ENCODE measurements around the gene ROPN1B.
"Not testable (repeated sequence)": the region's sequence is repeated elsewhere in the genome, so short reads cannot be mapped to it uniquely, and the experiment has no call there.

The ROPN1B gene

DNA sequence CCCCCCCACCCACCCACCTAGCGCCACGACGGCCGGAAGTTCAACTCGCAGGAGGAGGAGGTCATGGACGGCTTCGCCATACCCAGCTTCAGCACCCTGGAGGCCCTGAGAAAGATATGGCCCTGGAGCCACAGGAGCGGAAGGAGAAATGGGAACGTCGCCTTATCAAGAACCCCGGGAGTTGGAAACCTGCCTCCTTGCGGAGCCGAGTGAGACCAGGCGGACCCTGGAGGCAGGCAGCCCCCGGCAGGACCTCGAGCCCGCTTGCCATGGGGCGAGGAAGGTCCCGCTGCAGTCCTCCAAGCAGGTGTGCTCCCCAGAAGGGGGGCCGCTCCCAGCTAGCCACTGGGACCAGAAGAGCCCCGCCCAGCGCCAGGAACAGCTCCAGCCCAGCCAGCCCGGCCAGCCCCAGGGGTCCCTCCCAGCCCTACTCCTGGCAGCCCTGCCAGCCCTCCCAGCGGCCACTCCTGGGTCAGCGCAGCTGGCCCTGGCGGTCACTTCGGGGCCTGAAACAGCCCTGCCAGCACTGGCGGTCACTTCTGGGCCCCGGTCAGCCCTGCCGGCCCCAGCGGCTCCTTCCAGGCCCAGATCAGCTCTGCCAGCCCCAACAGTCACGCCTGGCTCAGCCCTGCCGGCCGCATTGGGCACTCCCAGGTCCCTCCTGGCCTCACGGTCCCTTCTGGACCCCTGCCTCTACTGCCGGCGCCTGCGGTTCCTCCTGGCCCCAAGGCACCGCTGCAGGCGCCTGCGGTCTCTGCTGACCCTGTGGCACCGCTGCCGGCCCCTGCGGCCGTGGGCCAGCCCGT lies 10.3 kb upstream of the ROPN1B start:
- no peak for DNase-seq

- no peak for DNase-seq
Observed at GRCh38 chr3:125959317-125960065, 9.5 kb upstream of the ROPN1B start.

DNA sequence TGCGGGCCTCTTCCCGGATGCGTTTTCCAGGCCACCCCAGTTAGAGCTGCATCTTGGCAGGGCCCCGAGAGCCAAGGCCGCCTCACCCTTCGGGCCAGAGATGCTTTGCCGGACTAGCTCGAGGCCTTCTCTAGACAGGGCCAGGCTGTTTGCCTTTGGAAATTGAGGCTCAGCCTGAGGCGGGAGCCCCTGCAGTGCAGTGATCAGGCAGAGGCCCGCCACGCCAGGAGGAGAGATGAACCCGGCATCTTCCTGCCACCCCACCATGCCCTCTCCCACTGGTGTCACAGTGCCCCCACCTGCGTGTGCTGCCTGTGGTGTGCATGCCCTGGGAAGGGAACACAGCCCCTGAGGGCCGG lies 8.9 kb upstream of the ROPN1B start:
- no peak for DNase-seq

- no peak for DNase-seq
Observed at GRCh38 chr3:125960456-125961288, 8.3 kb upstream of the ROPN1B start.

DNA sequence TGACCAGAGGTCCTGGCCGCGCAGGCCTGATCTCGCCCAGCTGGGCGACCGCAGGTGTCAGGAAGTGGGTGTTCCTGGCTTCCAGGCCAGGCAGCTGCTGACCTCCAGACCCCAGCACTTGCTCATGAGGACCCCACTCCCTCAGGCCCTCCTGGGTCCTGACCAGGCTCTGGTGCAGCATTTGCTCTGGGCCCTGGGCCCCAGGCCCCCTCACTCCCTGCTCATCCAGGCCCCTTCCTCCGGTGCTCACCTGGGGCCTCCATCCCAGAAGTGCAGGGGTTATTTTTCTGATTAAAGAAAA lies 7.7 kb upstream of the ROPN1B start:
- no peak for DNase-seq

DNA sequence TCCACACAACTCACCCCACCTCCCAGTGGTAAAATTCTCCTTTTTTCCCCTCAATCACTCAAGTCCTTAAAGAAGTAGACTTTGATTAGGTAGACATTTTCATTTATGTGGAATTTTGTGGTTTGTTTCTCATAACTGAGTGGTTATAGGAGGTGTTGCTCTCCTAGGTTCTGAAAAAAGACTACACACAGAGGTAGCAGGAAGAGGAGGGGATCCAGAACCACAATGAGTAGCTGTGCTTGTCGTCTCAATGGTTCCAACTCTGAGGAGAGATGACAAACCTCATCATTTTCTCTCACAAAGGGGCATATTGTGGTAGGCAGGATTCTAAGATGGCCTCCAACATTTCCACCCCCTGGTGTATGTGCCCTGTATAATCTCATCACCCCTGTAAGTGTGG lies 5.1 kb upstream of the ROPN1B start:
- not testable (repeated sequence) for DNase-seq

GRCh38 chr3:125965505-125965904 lies 3.5 kb upstream of the ROPN1B start:
- no peak for DNase-seq

GRCh38 chr3:125967156-125967555 lies 1.8 kb upstream of the ROPN1B start:
- no peak for DNase-seq

DNA sequence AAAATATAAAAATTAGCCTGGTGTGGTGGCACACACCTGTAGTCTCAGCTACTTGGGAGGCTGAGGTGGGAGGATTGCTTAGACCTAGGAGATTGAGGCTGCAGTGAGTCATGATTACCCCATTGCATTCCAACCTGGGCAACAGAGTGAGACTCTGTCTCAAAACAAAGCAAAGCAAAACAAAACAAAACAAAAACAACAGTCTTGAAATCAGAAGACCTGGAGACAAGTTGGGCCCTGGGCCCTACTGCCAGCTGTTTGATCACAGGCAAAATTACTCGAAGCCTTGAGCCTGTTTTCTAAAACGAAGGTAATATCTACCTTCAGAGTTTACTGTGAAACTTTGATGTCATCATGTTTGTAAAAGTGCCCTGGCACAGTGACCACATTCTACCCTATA lies 857 bp upstream of the ROPN1B start:
- DNase-seq = not testable (repeated sequence)

- peak in 1 of 2 donors; percentile 1 for DNase-seq
Observed at GRCh38 chr3:125971997-125972944, 3.3 kb downstream of the ROPN1B start.

DNA sequence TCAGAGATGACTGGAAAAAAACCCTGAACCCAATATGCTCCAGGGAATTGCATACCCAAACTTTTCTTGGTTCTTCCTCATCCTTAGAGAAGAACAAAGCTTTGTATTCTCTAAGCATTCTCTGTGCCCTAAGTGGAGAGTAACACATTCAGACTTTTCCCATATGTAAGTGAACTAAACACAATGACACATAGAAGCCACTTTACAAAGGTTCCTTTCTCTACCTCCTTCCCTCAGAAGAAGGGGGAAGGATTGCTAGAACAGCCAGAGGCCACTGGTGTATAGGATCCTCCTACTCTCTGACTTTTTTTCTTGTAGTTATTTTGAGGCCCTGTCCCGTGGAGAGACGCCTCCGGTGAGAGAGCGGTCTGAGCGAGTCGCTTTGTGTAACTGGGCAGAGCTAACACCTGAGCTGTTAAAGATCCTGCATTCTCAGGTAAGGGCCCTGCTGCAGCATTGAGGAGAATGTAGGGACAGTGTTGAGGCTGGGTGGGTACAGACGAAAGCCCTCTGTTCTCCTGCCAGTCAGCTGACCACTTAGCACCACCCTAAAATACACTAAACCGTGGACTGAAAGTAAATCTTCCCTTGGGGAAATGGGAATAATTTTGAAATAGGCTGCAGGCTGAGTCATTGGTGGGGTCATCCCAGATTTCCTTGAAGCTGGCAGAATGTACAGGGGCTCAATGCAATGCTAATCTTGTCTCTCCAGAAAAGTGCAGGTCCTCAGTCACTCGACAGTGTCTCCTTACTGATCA lies 6.4 kb downstream of the ROPN1B start:
- DNase-seq = not testable (repeated sequence)

- not testable (repeated sequence) for DNase-seq
Observed at GRCh38 chr3:125976003-125976390, 7.0 kb downstream of the ROPN1B start.

DNA sequence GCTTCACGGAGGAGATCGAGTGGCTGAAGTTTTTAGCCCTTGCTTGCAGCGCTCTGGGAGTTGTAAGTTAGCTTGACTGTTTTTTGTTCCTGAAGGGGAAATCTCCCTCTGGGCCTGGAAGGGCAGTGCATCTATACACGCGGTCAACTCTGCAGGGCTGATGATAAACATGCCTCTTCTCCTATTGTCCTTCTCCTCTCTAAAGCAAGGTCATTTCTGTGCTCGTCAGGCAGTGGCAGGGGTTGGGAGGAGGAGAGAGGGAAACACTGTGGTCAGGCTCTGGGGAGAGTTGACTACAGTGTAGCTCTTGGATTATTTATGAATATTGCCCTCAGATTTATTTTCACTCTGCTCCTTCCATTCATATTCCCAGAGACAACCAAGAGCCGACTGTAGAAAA lies 8.1 kb downstream of the ROPN1B start:
- not testable (repeated sequence) for DNase-seq

DNA sequence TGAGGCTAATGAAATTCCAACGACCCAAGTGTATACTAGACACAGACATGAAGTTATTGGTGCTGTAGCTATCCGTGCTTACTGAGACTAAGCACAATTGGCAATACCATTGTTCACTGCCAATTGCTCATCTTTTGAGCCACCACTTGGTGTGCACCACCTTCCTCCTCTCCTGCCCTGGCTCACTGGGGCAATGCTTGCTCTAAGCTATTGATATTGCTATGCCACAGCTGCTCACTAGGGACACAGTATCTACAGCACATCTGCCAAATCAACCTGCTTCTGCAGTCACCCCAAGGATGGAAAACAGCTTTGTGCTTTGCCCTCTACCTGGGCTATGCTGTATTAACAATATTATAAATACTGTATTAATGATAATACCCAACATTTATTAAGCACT lies 16.0 kb downstream of the ROPN1B start:
- DNase-seq = not testable (repeated sequence)

GRCh38 chr3:125990253-125990970 lies 21.4 kb downstream of the ROPN1B start:
- DNase-seq = peak; percentile 37 to 45

GRCh38 chr3:125996751-125997150 lies 27.8 kb downstream of the ROPN1B start:
- DNase-seq = not testable (repeated sequence)

GRCh38 chr3:126002189-126002588 lies 33.2 kb downstream of the ROPN1B start:
- DNase-seq = no peak

DNA sequence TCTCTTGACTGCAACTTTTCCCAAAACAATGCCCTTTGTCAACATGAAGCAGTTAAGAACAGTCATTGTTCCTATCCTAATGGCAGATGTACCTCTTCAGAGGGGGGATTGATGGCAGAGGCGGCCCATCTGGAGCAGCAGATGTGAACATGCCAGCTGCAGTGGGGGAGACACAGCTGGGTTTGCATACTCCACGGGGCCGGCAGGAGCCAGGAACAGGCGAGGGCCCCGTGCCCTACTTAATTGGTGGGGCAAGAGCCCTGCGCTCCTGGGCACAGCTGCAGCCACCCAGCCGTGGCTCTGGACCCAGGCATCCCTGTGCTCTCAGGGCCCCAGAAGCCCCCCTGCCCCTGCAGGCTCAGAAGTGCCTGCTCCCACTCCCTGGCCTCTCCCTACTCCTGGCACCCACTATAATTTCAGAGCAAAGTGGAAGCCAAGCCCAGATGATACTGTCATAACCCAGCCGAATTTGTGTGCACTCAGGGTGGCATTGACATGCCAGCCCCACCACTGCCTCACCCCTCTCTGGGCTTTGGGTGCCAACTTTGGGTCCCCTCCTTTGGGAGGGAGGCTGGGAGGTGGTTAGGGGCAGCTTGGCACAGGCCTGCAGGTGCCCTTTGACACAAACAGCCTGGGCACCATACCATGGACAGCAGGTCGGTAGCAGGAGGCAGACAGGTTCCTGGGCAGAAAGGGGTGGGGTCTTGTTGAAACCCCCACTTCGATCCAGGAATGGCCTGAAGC lies 34.6 kb downstream of the ROPN1B start:
- no peak for DNase-seq

DNA sequence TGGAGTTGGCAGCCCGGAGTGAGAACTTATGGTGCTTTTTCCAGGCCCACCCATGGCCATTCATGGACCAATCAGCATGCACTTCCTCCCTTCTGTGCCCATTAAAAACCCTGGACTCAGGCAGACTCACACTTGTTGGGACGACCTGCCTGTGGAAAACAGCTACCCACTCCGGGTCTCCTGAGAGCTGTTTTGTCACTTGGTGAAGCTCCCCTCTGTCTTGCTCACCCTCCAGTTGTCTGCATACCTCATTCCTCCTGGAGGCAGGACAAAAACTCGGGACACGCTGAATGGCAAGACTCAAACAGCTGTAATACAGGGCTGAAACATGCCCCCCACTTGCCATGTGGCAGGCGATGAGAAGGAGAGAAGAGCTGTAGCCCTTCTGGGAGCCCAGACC lies 35.2 kb downstream of the ROPN1B start:
- DNase-seq = no peak

GRCh38 chr3:126004692-126005091 lies 35.7 kb downstream of the ROPN1B start:
- no peak for DNase-seq

Data from stimulated activated CD4-positive, alpha-beta T cell treated with anti-CD3 and anti-CD28 coated beads, Interleukin-2, amount 100 ng/mL, for 48 hours (primary cell).